ENCODE data around the gene ATP5F1A.

DNA sequence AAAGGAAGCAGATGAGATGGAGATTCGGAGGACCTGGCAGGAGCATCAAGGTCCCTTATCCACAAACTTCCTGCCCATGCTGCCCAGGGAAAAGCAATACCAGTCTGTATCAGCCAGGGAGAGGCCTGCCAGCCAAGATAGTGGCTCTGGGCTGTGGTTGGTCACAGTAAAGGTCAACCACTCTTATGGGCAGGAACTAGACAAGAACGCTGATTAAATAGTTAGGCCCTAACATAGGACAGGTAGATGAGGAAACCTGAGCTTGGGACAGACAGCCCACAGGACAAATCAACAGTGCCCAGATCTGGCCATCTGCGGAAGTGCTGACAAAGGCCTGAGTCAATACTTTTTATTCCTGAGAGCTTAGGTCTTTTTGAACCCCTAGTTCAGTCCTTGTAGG is 36.7 kb downstream of the ATP5F1A start:
- TF ChIP-seq, protein P1, sequence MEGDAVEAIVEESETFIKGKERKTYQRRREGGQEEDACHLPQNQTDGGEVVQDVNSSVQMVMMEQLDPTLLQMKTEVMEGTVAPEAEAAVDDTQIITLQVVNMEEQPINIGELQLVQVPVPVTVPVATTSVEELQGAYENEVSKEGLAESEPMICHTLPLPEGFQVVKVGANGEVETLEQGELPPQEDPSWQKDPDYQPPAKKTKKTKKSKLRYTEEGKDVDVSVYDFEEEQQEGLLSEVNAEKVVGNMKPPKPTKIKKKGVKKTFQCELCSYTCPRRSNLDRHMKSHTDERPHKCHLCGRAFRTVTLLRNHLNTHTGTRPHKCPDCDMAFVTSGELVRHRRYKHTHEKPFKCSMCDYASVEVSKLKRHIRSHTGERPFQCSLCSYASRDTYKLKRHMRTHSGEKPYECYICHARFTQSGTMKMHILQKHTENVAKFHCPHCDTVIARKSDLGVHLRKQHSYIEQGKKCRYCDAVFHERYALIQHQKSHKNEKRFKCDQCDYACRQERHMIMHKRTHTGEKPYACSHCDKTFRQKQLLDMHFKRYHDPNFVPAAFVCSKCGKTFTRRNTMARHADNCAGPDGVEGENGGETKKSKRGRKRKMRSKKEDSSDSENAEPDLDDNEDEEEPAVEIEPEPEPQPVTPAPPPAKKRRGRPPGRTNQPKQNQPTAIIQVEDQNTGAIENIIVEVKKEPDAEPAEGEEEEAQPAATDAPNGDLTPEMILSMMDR (IDR thresholded peaks at IDR 0.05), result no peak
- no peak for TF ChIP-seq POLR2A (IDR thresholded peaks at IDR 0.05)

Measured in adrenal gland (tissue), 5 donors.